DMS53 treated with DMSO at 0.1 percent for 48 hours (cell line): ENCODE measurements around the gene SPRED2.

Experiments
- DNase-seq: peaks from one replicate; lab custom pipeline; 2025; ENCODE audit not compliant: unreplicated experiment; lab: John Stamatoyannopoulos, UW

SPRED2 gene

GRCh38 chr2:65432227-65433190 is at the start of gene SPRED2:
Gene SPRED2, minus strand, starts transcription at chr2:65432599. Its CDS starts 612 bp downstream, at chr2:65431987.
- DNase-seq: peak; percentile 89

DNA sequence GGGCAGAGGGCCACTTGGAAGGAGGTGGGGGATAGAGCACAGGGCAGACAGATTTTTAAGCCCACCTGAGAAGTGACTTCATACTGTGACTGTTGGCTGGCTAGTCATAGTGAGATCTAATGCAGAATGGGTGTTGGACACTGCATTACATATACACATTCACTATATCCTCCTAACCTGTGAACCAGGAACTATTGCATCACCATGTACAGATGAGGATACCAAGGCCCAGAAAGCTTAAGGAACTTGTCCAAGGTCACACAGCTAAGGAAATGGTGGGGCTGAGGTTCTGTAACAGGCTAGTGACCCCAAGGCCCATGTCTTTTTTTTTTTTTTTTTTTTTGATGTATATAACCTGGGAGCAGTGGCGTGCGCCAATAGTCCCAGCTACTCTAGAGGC is 49.6 kb upstream of the SPRED2 start:
- no peak for DNase-seq

GRCh38 chr2:65479524-65479923 is 47.1 kb upstream of the SPRED2 start:
- no peak for DNase-seq

DNA sequence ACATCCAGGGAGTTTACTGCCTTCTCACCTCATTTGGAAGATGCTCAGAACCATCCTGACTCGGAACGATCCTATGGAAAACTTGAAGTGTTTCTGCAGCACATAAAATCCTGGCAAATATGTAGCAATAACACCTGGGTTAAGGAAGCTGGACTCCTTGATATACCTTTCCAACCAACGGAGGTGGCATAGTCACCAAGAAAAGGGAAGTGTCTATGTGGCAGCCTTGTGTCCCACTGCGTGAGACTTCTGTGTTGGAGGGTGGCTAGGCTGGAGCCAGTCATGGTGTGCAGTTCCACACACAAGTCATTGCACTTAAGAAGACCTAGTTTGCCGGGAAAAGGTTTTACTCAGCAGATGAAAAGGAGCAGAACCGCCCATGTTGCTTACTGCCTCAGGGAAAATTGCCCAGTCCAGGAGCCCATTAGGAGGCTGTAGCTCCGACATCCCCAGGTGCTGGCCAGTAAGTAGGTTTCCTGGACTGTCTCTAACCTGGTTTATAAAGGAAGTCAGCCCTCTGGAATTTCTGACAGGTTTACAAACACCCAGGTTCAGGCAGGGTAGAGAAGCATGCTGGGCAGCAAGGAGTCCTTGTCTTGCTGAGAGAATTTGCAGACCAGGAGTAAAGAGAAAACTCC is 46.2 kb upstream of the SPRED2 start:
- no peak for DNase-seq

- DNase-seq: no peak
These were observed 45.2 kb upstream of the SPRED2 start for GRCh38 chr2:65477590-65477989.

DNA sequence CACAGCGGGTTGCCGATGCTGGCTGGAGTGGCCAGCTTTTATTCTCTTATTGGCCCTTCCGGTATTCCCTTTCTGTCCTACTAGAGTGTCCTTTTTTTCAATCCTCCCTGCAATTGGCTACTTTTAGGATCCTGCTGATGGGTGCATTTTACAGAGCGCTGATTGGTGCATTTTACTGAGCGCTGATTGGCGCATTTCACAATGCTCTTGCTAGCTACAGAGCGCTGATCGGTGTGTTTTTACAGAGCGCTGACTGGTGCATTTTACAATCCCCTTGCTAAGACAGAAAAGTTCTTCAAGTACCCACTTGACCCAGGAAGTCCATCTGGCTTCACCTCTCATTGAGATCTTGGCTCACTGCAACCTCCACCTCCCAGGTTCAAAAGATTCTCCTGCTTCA is 44.4 kb upstream of the SPRED2 start:
- no peak for DNase-seq

DNA sequence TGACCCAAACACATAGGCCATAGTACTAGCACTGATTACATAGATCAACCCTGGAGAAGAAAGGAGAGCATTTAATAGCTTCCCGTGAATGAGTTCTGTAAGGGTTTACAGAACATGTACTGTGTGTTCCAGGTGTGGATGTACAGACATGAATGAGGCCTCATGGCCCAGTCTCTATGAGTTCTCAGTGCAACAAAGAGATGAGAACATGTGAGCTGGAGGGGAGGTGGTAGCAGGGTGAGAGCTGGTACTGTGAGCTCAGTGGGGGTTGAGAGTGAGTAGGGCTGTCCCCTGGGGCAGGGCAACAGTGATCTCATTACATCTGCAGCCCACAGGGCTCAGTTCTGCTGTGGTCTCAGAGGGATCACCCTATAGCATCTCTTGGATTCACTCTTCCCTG is 42.6 kb upstream of the SPRED2 start:
- DNase-seq: no peak

DNA sequence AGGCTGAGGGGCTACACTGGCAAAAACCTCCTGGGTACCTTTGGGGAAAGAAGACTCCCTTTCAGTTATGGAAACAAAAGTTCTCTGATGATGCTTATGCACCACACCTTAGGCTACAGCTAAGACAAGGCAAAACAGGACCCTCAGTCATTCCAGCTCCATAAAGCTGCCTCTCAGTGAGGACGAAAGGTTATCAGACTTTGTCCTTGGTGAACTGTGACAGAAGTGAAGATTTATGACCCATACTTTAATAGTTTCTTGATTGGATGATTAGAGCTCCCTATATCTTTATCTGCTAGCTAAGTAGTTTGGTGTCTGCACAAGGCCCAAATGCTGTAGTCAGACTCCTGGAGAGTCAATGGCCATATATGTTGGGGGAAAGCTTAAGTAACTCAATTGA is 40.6 kb upstream of the SPRED2 start:
- DNase-seq: no peak

DNA sequence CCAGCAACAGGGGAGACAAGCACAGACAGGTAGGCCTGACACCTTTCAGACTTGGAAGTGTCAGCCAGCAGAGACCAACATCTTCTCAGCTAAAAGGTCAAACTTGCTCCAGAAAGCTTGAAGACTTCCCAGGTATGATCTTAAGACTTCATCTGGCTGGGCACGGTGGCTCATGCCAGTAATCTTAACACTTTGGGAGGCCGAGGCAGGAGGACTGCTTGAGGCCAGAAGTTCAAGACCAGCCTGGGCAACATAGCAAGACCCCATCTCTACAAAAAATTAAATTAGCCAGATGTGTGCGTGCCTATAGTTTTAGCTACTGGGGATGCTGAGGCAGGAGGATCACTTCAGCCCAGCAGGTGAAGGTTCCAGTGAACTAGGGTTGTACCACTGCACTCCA is 39.0 kb upstream of the SPRED2 start:
- DNase-seq: no peak

DNA sequence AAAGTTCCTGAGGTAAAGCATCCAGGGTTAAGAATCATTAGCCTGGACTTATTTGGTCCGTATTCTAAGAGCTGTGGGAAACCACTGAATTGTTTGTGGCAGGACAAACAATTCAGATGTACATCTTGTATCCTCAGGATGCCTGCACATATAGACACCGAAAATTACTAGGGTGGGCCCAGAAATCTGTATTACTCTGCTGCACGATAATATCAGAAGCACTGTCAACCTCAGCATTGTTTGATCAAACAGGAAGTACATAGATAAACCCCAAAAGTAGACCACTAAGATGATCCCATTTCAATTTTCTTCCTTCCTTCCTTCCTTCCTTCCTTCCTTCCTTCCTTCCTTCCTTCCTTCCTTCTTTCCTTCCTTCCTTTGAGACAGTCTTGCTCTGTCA is 34.2 kb upstream of the SPRED2 start:
- no peak for DNase-seq

DNA sequence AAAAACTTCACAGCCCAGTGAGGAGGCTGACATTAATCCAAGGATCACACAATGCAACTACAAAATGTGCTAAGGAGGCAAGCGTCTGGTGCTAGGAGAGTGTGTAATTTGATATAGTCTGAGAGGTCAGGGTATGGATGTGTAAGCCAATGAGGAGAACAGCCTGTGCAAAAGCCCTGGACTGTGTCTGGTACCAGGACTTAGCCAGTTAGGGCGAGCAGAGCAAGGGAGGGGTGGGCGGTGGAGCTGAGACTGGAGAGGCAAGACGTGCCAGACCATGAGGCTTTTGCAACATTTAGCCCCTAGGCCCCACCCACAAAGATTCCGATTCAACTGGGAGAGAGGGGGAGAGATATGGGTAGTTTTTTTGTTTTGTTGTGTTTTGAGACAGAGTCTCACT is 33.5 kb upstream of the SPRED2 start:
- DNase-seq: no peak

DNA sequence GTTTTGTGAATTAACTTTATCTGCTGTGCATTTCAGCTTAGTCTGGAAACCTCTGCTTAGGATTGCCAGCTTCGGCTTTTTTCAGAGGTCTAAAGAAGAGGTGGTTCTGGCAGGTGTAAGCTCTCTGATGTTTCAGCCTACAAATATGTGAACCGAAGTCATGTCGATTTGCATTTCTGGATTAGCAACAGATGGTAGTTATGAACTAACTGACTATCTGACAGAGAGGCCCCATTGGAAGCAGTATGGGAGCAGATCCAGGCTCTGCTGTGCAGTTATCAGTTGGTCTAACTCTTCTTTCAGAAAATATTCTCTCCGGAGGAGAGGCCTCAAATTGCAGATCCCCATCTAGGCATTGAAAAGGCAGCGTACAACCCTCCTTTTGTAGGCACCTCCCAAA is 32.7 kb upstream of the SPRED2 start:
- DNase-seq: no peak

DNA sequence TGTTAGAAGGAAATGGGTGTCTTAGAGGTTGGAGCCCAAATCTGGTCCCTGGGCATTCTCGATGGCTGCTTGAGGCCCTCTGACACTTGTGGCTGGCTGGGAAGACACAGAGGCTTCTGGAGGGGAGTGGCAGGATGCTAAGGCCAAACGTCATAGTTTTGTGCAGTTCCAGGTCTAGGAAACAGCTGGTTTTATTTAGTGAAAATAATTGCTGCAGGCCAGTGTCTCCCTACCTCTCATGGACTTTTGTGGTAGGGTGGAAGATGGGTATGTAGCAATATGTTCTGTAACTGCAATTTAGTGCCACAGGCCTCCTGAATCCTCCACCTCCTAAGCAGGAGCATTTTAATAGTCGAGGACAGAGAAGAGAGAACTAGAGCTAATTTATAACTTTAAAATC is 32.2 kb upstream of the SPRED2 start:
- no peak for DNase-seq

DNA sequence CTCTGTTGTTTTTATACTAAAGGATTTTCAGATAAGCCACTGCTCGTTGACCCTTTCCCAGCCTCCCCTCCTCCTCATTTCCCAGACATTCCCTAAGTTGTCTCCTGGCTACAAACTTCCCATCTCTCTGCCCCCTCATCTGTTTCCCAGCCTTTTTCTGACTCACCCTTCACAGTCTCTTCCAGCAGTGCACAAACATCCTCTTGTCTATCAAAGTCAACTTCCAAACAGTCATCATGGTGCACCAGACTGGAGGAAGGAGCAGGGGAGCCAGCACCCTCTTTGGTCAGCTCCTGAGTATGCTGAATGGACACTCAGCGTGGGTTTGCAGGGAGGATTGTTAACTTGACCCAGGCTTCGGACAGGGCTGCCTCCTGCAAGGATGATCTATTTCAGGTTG is 26.6 kb upstream of the SPRED2 start:
- DNase-seq: no peak

- no peak for DNase-seq
These were observed 24.5 kb upstream of the SPRED2 start for GRCh38 chr2:65456886-65457285.

DNA sequence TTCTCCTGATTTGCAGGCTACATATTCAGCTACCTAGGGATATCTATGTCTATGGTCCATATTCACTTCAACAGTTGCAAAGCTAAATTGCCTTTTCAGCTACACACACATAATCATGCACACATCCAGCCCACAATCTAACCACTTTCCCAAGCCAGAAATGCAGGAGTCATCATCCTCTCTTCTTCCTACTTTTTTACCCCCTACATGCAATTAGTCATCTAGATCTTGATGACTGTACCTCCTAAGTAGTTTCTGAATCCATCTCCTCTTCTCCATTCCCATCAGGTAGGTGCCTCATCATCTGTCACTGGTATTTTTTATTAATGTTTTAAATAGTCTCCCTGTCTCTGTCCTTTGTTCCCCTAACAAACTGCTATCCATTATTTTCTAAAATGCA is 23.7 kb upstream of the SPRED2 start:
- no peak for DNase-seq

- DNase-seq: no peak
These were observed 21.5 kb upstream of the SPRED2 start for GRCh38 chr2:65453916-65454315.

- DNase-seq: peak; percentile 80
These were observed 19.9 kb upstream of the SPRED2 start for GRCh38 chr2:65452150-65452895.

DNA sequence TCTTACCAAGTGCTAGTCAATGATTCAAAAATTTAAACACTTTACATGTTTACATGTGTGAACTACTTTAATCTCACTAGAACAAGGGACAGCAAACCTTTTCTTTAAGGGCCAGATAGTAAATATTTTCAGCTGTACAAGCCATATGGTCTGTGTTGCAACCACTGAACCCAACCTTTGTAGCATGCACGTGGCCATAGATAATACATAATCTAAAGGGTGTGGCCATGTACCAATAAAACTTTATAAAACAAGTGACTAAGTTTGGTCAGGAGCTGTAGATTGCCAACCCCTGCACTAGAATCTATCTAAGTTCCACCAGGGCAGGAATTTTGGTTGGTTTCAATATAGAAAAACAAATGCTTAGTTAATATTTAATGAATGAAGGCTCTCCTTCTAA is 18.4 kb upstream of the SPRED2 start:
- no peak for DNase-seq

- DNase-seq: no peak
These were observed 18.0 kb upstream of the SPRED2 start for GRCh38 chr2:65450393-65450792.

GRCh38 chr2:65443509-65444186 is 11.2 kb upstream of the SPRED2 start:
- DNase-seq: no peak
